Smooth muscle cell of the brain vasculature (primary cell): Measurements from ENCODE around the gene LINC00305.

ENCODE experiments used
- DNase-seq: peaks from one replicate; pipeline ENCODE4 v3.0.0-alpha.2; 2012; ENCODE audit warnings: low read depth, low spot score

Gene LINC00305

GRCh38 chr18:64148988-64149387 is at the start of gene LINC00305:
Gene LINC00305 (minus strand): TSS chr18:64149088.
- DNase-seq, result no peak

- no peak for DNase-seq
These were observed 42.2 kb upstream of the LINC00305 start for GRCh38 chr18:64191069-64191468.

GRCh38 chr18:64185987-64186386 is 37.1 kb upstream of the LINC00305 start:
- DNase-seq, result no peak

- no peak for DNase-seq
These were observed 34.8 kb upstream of the LINC00305 start for GRCh38 chr18:64183665-64184064.

GRCh38 chr18:64180617-64181016 is 31.7 kb upstream of the LINC00305 start:
- DNase-seq, result no peak

GRCh38 chr18:64180171-64180570 is 31.3 kb upstream of the LINC00305 start:
- DNase-seq, result no peak

- no peak for DNase-seq
These were observed 30.7 kb upstream of the LINC00305 start for GRCh38 chr18:64179556-64180080.

GRCh38 chr18:64178860-64179259 is 30.0 kb upstream of the LINC00305 start:
- no peak for DNase-seq

- DNase-seq, result no peak
These were observed 26.5 kb upstream of the LINC00305 start for GRCh38 chr18:64175432-64175831.

- no peak for DNase-seq
These were observed 22.7 kb upstream of the LINC00305 start for GRCh38 chr18:64171576-64171975.

GRCh38 chr18:64167408-64167925 is 18.6 kb upstream of the LINC00305 start:
- no peak for DNase-seq

GRCh38 chr18:64165906-64166305 is 17.0 kb upstream of the LINC00305 start:
- DNase-seq, result peak; percentile 89

- no peak for DNase-seq
These were observed 16.0 kb upstream of the LINC00305 start for GRCh38 chr18:64164883-64165282.

- no peak for DNase-seq
These were observed 1.1 kb upstream of the LINC00305 start for GRCh38 chr18:64149916-64150438.

GRCh38 chr18:64142904-64143303 is 6.0 kb downstream of the LINC00305 start:
- no peak for DNase-seq

- no peak for DNase-seq
These were observed 11.0 kb downstream of the LINC00305 start for GRCh38 chr18:64137914-64138313.

- peak; percentile 71 for DNase-seq
These were observed 14.7 kb downstream of the LINC00305 start for GRCh38 chr18:64134044-64134747.

GRCh38 chr18:64132871-64133270 is 16.0 kb downstream of the LINC00305 start:
- DNase-seq, result no peak

- no peak for DNase-seq
These were observed 17.6 kb downstream of the LINC00305 start for GRCh38 chr18:64131314-64131713.

GRCh38 chr18:64127172-64127571 is 21.7 kb downstream of the LINC00305 start:
- no peak for DNase-seq

- DNase-seq, result peak; percentile 6
These were observed 29.0 kb downstream of the LINC00305 start for GRCh38 chr18:64119916-64120315.

- DNase-seq, result no peak
These were observed 30.5 kb downstream of the LINC00305 start for GRCh38 chr18:64118406-64118805.

- no peak for DNase-seq
These were observed 32.2 kb downstream of the LINC00305 start for GRCh38 chr18:64116571-64117175.
